Stomach (tissue), 9 donors: ENCODE measurements around the gene SNW1. TPM values are rescaled to one million over a fixed set of nuclear protein-coding genes. Genes with fewer than 3 reads are reported as not detected.

ENCODE experiments used
- DNase-seq, 2 donors: peaks; one replicate each; pipeline versions ENCODE4 v3.0.0 to v3.0.0-alpha.2; 2013 to 2019
- H3K27ac ChIP-seq, 5 donors: fragments of 200-600 bp in 4 of 5; sonication (generic) in 4 of 5; one replicate each; pipeline ENCODE4 v1.5.1; 2013 to 2019; ENCODE audit warnings: mild to moderate bottlenecking in 1 of 5, moderate library complexity in 1 of 5
- H3K27me3 ChIP-seq, 3 donors: fragments of 200-600 bp; sonication (generic); one replicate each; pipeline ENCODE4 v1.5.1; 2017 to 2019; ENCODE audit warnings: mixed run types in 1 of 3
- H3K36me3 ChIP-seq, 4 donors: fragments of 200-600 bp; sonication (generic); 1 replicate in 3 of 4; 2 replicates in 1 of 4; pipeline ENCODE4 v1.5.1; 2016 to 2019
- H3K4me1 ChIP-seq, 4 donors: fragments of 200-600 bp; sonication (generic); one replicate each; pipeline ENCODE4 v1.5.1; 2016 to 2019
- H3K4me3 ChIP-seq, 4 donors: fragments of 200-600 bp; sonication (generic) in 3 of 4; one replicate each; pipeline ENCODE4 v1.5.1; 2016 to 2019; ENCODE audit warnings: mild to moderate bottlenecking in 1 of 4
- H3K9me3 ChIP-seq, 4 donors: fragments of 200-600 bp; sonication (generic); one replicate each; pipeline ENCODE4 v1.5.1; 2016 to 2019
- CTCF ChIP-seq, 7 experiments: fragments of 450-650 bp in 4 of 7; fragments of 200-600 bp in 3 of 7; sonication (generic) in 3 of 7; IDR thresholded peaks; one replicate each; pipeline ENCODE4 v1.5.1; 2016 to 2019; ENCODE audit warnings: antibody characterized with exemption in 7 of 7, control low read depth in 2 of 7, mild to moderate bottlenecking in 1 of 7
- EP300 ChIP-seq: sonication (generic); formaldehyde crosslinking; IDR thresholded peaks from one replicate; pipeline ENCODE4 v1.6.1; 2017; ENCODE audit warnings: antibody characterized with exemption
- POLR2A ChIP-seq, 4 donors: fragments of 450-650 bp; IDR thresholded peaks; one replicate each; pipeline ENCODE4 v1.6.1; 2016; ENCODE audit warnings: antibody characterized with exemption in 4 of 4, control low read depth in 2 of 4, mild to moderate bottlenecking in 1 of 4, moderate library complexity in 1 of 4
- POLR2AphosphoS5 ChIP-seq, 3 donors: sonication (generic); formaldehyde crosslinking; IDR thresholded peaks; one replicate each; pipeline ENCODE4 v1.6.1; 2016; ENCODE audit warnings: antibody characterized with exemption in 3 of 3
- WGBS, 5 donors: extraction: QIAGEN DNeasy Blood & Tissue Kit in 3 of 5; methylation state at CpG; one replicate each; pipeline versions ENCODE4 v1.1.5 to v1.1.7; 2013 to 2018; 5-methylcytosine and 5-hydroxymethylcytosine counted together
- intact Hi-C: fragments of 100-400 bp; cut with DNase I; formaldehyde crosslinking; loops from one replicate; pipeline ENCODE4 v1.15.1; 2023; ENCODE audit warnings: low total_unique reads
- polyA plus RNA-seq, 3 donors: library from polyadenylated mRNA; stranded (reverse); fragments of 200-250 nt; gene quantifications; one replicate each; pipeline ENCODE4 v1.2.3, GENCODE V29; 2013
- total RNA-seq, 5 donors: library from RNA; depleted of rRNA; stranded (reverse); fragments of >200 nt; gene quantifications; one replicate each; pipeline versions ENCODE4 v1.1.0 to v1.2.3, GENCODE V29; 2014 to 2016
- donor health status: healthy with polysubstance abuse.
- donor health status: Bipolar disorder and iron deficiency.
- donor health status: healthy.

Gene SNW1
- total and polyA plus RNA-seq, 8 donors, result 8.2 to 152 (median 41.5) TPM

- Histone ChIP-seq H3K9me3 (no peaks in the 10 kb centered on the region), H3K27me3 (no peaks in the 10 kb centered on the region), H3K36me3 (peaks cover 18 to 80% (median 66%) of the 10 kb centered on the region in 4 donors), H3K4me1 (peaks cover 18 to 47% (median 32%) of the 10 kb centered on the region in 4 donors), H3K27ac (no peak overlapping the region), H3K4me3 (no peak overlapping the region)
- intact Hi-C loops, result no loop called here
- DNase-seq, result no peak
- 66 to 76% (median 69%) methylated on average over 2 of the region's 2 CpGs for WGBS, 5 donors
- TF ChIP-seq CTCF (IDR thresholded peaks at IDR 0.05) (no peak), EP300 (no peak), POLR2AphosphoS5 (IDR thresholded peaks at IDR 0.05) (no peak), POLR2A (IDR thresholded peaks at IDR 0.05) (no peak)
These were observed 19.5 kb downstream of the SNW1 start for GRCh38 chr14:77741438-77741837.

DNA sequence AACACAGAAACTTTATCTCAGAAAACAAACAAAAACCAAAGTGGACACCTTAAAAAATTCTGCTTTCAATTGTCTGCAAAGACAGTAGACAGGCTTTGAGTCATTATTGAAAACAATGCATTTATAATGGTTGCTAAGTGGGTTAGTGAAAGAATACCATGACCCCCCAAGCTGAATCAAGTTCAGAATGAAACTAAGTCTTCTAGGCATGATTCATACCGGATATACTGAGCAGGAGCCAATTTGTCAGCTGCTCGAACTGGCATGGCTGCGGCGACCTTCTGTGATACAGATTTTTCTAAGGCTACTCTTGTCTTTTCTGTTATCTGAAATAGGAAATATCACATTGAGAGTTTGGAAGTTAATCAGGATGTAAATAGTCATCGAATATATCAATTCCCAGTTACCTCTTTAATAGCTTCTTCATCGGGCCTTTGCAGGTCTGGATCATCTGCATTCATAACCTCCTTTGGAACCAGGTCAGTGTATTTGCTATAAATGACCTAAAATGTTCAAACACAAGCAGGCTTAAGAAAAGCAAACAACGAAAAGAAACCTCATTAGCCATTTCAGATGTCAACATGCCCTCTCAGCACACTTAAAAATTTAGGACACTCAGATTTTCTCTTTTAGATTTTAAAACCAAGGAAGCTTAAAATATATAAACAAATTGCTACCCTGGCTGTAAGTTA, 22.3 kb downstream of the SNW1 start:
- peak overlapping the region in 3 of 5 donors; percentile 3 to 73 (median 49) for H3K27ac ChIP-seq
- intact Hi-C loops, result no loop called here

GRCh38 chr14:77730976-77731497, 29.9 kb downstream of the SNW1 start:
- Histone ChIP-seq H3K27ac (no peak overlapping the region), H3K36me3 (peaks cover 68 to 100% (median 100%) of the 10 kb centered on the region in 4 donors)

More for the DNA sequence above, 22.3 kb downstream of the SNW1 start:
- Histone ChIP-seq H3K4me1 (peaks cover 12 to 26% (median 16%) of the 10 kb centered on the region in 4 donors), H3K27me3 (no peaks in the 10 kb centered on the region), H3K9me3 (no peaks in the 10 kb centered on the region), H3K4me3 (no peak overlapping the region), H3K36me3 (peaks cover 41 to 85% (median 72%) of the 10 kb centered on the region in 4 donors)
- TF ChIP-seq CTCF (IDR thresholded peaks at IDR 0.05), result no peak
- TF ChIP-seq POLR2A (IDR thresholded peaks at IDR 0.05), result no peak
- no peak for TF ChIP-seq EP300
- no peak for TF ChIP-seq POLR2AphosphoS5 (IDR thresholded peaks at IDR 0.05)
- WGBS, 5 donors, result 19 to 62% (median 35%) methylated on average over 7 of the region's 7 CpGs
- peak in 1 of 2 donors; percentile 43 for DNase-seq

DNA sequence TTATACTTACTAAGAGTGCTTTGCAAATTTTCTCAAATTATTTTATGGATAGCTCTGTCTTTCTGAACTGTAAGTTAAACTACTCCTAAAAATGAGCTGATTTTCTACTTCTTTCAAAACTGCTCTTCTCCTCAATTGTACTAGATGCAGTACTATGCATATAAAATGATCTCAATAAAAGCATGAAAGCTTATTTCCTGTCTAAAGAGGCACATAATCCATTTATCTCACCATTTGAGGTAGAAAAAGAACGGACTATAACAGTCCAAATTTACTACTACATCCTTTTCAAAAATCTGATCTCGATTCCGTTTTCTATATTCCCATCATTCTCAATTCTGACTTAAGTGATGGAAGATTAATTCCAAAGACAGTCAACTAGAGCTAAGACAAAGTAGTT, 38.7 kb downstream of the SNW1 start:
- TF ChIP-seq EP300 (no peak), POLR2A (IDR thresholded peaks at IDR 0.05) (no peak), CTCF (IDR thresholded peaks at IDR 0.05) (no peak), POLR2AphosphoS5 (IDR thresholded peaks at IDR 0.05) (no peak)
- intact Hi-C loops, result no loop called here
- Histone ChIP-seq H3K4me3 (no peak overlapping the region), H3K27ac (no peak overlapping the region), H3K4me1 (peaks cover 0 to 5% (median 0%) of the 10 kb centered on the region in 4 donors), H3K36me3 (peaks cover 50 to 100% (median 100%) of the 10 kb centered on the region in 4 donors), H3K27me3 (no peaks in the 10 kb centered on the region), H3K9me3 (no peaks in the 10 kb centered on the region)
- WGBS, 5 donors, result 93 to 97% (median 96%) methylated on average over 3 of the region's 3 CpGs
- no peak for DNase-seq

More at GRCh38 chr14:77730976-77731497, 29.9 kb downstream of the SNW1 start:
- no peak for TF ChIP-seq POLR2AphosphoS5 (IDR thresholded peaks at IDR 0.05)
- TF ChIP-seq POLR2A (IDR thresholded peaks at IDR 0.05), result no peak
- TF ChIP-seq EP300, result no peak
- no peak for TF ChIP-seq CTCF (IDR thresholded peaks at IDR 0.05)
- Histone ChIP-seq H3K27me3 (no peaks in the 10 kb centered on the region), H3K4me3 (no peak overlapping the region), H3K4me1 (peaks cover 0 to 5% (median 0%) of the 10 kb centered on the region in 4 donors), H3K9me3 (no peaks in the 10 kb centered on the region)
- intact Hi-C loops, result no loop called here
- WGBS, 5 donors, result 67 to 83% (median 71%) methylated on average over 3 of the region's 3 CpGs
- no peak for DNase-seq
